ENCODE results near the gene COX8A. TPM values are rescaled to one million over a fixed set of nuclear protein-coding genes. Genes with fewer than 3 reads are reported as not detected.
A peak's percentile ranks its signal among the peaks of the same experiment; 100 is the strongest.
"Not testable (repeated sequence)": the region's sequence is repeated elsewhere in the genome, so short reads cannot be mapped to it uniquely, and the experiment has no call there.

The COX8A gene
- total RNA-seq, 1 donor = 190 TPM

- Histone ChIP-seq H3K79me2 (ENCODE audit: insufficient read depth, low read length) (no peaks in the 10 kb centered on the region), H3K27ac (ENCODE audit: low read depth, low read length) (no peak overlapping the region), H3K4me2 (ENCODE audit: insufficient read depth, low read length) (no peak overlapping the region), H3K36me3 (ENCODE audit: insufficient read depth, low read length) (peaks cover 34% of the 10 kb centered on the region), H3K27me3 (ENCODE audit: insufficient read depth, low read length) (no peaks in the 10 kb centered on the region), H3K4me3 (ENCODE audit: insufficient read depth, low read length) (no peak overlapping the region), H3K9me3 (ENCODE audit: low read depth, low read length) (no peaks in the 10 kb centered on the region), H3K4me1 (ENCODE audit: insufficient read depth, low read length) (no peaks in the 10 kb centered on the region), H4K20me1 (ENCODE audit: insufficient read depth, low read length) (no peaks in the 10 kb centered on the region), H2AFZ (ENCODE audit: low read length) (no peak overlapping the region)
- TF ChIP-seq CTCF (IDR thresholded peaks at IDR 0.05; ENCODE audit: extremely low read depth, low read depth, low read length) = no peak
- DNase-seq (ENCODE audit: insufficient read length, low spot score, missing footprints) = peak; percentile 58
These were observed 16.4 kb upstream of the COX8A start for GRCh38 chr11:63958008-63958407.

GRCh38 chr11:63961608-63962412, 12.6 kb upstream of the COX8A start:
- Histone ChIP-seq H3K9me3 (ENCODE audit: low read depth, low read length) (no peaks in the 10 kb centered on the region), H3K27me3 (ENCODE audit: insufficient read depth, low read length) (no peaks in the 10 kb centered on the region), H3K36me3 (ENCODE audit: insufficient read depth, low read length) (no peaks in the 10 kb centered on the region), H3K4me1 (ENCODE audit: insufficient read depth, low read length) (no peaks in the 10 kb centered on the region), H4K20me1 (ENCODE audit: insufficient read depth, low read length) (no peaks in the 10 kb centered on the region), H3K4me3 (ENCODE audit: insufficient read depth, low read length) (no peak overlapping the region), H3K79me2 (ENCODE audit: insufficient read depth, low read length) (no peaks in the 10 kb centered on the region), H3K27ac (ENCODE audit: low read depth, low read length) (no peak overlapping the region), H2AFZ (ENCODE audit: low read length) (no peak overlapping the region), H3K4me2 (ENCODE audit: insufficient read depth, low read length) (peak overlapping the region; percentile 32)
- peak; percentile 79 for DNase-seq (ENCODE audit: insufficient read length, low spot score, missing footprints)
- TF ChIP-seq CTCF (IDR thresholded peaks at IDR 0.05; ENCODE audit: extremely low read depth, low read depth, low read length) = no peak

DNA sequence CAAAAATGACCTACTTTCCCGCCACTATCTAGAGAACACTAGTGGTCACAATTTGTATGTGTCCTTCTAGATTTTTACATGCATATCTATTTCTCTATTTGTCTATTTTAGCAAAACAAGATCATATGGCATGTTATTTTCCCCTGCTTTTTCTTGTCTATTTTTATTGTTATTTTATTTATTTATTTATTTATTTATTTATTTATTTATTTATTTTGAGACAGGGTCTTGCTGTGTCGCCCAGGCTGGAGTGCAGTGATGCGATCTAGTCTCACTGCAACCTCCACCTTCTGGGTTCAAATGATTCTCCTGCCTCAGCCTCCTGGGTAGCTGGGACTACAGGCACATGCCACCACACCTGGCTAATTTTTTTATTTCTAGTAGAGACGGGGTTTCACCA, 10.5 kb upstream of the COX8A start:
- H3K79me2 ChIP-seq (ENCODE audit: insufficient read depth, low read length); DNase-seq (ENCODE audit: insufficient read length, low spot score, missing footprints); H3K36me3 ChIP-seq (ENCODE audit: insufficient read depth, low read length); H2AFZ ChIP-seq (ENCODE audit: low read length); H3K4me1 ChIP-seq (ENCODE audit: insufficient read depth, low read length); H3K27me3 ChIP-seq (ENCODE audit: insufficient read depth, low read length); H3K4me2 ChIP-seq (ENCODE audit: insufficient read depth, low read length); H4K20me1 ChIP-seq (ENCODE audit: insufficient read depth, low read length); H3K4me3 ChIP-seq (ENCODE audit: insufficient read depth, low read length); H3K27ac ChIP-seq (ENCODE audit: low read depth, low read length); H3K9me3 ChIP-seq (ENCODE audit: low read depth, low read length): not testable (repeated sequence)

GRCh38 chr11:63966444-63966843, 8.0 kb upstream of the COX8A start:
- H3K79me2 ChIP-seq (ENCODE audit: insufficient read depth, low read length) = no peaks in the 10 kb centered on the region
- no peak for DNase-seq (ENCODE audit: insufficient read length, low spot score, missing footprints)
- no peak overlapping the region for H3K4me3 ChIP-seq (ENCODE audit: insufficient read depth, low read length)
- H3K4me2 ChIP-seq (ENCODE audit: insufficient read depth, low read length) = no peak overlapping the region
- H3K27me3 ChIP-seq (ENCODE audit: insufficient read depth, low read length) = no peaks in the 10 kb centered on the region
- H4K20me1 ChIP-seq (ENCODE audit: insufficient read depth, low read length) = no peaks in the 10 kb centered on the region
- H2AFZ ChIP-seq (ENCODE audit: low read length) = no peak overlapping the region
- no peaks in the 10 kb centered on the region for H3K9me3 ChIP-seq (ENCODE audit: low read depth, low read length)
- no peaks in the 10 kb centered on the region for H3K36me3 ChIP-seq (ENCODE audit: insufficient read depth, low read length)
- TF ChIP-seq CTCF (IDR thresholded peaks at IDR 0.05; ENCODE audit: extremely low read depth, low read depth, low read length) = no peak
- no peak overlapping the region for H3K27ac ChIP-seq (ENCODE audit: low read depth, low read length)
- H3K4me1 ChIP-seq (ENCODE audit: insufficient read depth, low read length) = no peaks in the 10 kb centered on the region

All from osteoblast (primary cell).